Activated naive CD8-positive, alpha-beta T cell treated with anti-CD3 and anti-CD28 coated beads for 36 hours (primary cell): ENCODE results near the gene METRN. TPM values are rescaled to one million over a fixed set of nuclear protein-coding genes. Genes with fewer than 3 reads are reported as not detected.

Experiments
- DNase-seq: peaks from one replicate; pipeline ENCODE4 v3.0.0; 2021
- H3K27ac Mint-ChIP-seq: one replicate; pipeline ENCODE4 v1.8.0; 2022; ENCODE audit warnings: mild to moderate bottlenecking, moderate library complexity, mixed read lengths
- H3K27me3 Mint-ChIP-seq: one replicate; pipeline ENCODE4 v1.8.0; 2022; ENCODE audit warnings: mild to moderate bottlenecking, mixed read lengths
- H3K36me3 Mint-ChIP-seq: one replicate; pipeline ENCODE4 v1.8.0; 2021; ENCODE audit warnings: mild to moderate bottlenecking, mixed read lengths
- H3K4me1 Mint-ChIP-seq: one replicate; pipeline ENCODE4 v1.8.0; 2021; ENCODE audit warnings: mixed read lengths
- H3K4me3 Mint-ChIP-seq: one replicate; pipeline ENCODE4 v1.8.0; 2022; ENCODE audit warnings: mild to moderate bottlenecking, moderate library complexity, mixed read lengths
- H3K9me3 Mint-ChIP-seq: one replicate; pipeline ENCODE4 v1.8.0; 2022; ENCODE audit warnings: mixed read lengths
- total RNA-seq, 2 experiments: library from RNA; stranded (reverse); gene quantifications; one replicate each; pipeline ENCODE4 v1.2.3, GENCODE V29; 2021

The METRN gene
- total RNA-seq, 2 experiments from 2014 or later: 22.3 to 25.3 TPM

DNA sequence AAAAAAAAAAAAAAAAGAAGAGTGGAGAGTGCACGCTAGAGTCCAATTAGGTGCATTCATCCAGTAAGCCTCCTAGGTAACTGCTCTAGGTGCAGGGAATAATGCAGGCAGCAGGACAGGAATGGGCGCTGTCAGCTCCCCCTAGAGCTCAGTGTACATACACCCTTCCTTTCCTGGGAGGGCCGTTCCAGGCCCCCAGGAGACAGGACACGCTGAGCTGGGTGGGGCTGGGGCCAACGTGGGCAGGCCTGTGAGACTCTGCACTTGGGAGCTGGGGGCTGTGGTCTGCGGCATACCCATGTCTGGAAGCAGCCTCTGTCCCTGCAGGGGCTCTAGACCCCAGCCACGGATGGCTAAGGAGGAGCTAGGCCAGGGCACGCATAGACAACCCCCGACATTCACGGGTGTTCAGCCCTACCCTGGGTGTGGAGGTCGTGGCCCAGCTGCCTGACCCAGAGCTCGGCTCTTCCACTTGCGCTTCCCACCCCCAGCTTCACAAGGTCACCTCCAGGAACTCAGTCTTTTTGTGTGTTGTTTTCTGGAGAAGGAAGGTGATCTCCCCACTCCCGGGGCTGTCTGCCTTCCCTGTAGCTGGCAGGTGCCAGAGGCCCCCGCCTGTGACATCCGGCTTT lies 5.0 kb downstream of the METRN start:
- Mint-ChIP-seq H3K4me3 (peak overlapping the region; percentile 87), H3K9me3 (no peaks in the 10 kb centered on the region), H3K27me3 (no peaks in the 10 kb centered on the region), H3K4me1 (peaks cover 17% of the 10 kb centered on the region), H3K27ac (peak overlapping the region; percentile 84), H3K36me3 (no peaks in the 10 kb centered on the region)
- peak; percentile 42 for DNase-seq

DNA sequence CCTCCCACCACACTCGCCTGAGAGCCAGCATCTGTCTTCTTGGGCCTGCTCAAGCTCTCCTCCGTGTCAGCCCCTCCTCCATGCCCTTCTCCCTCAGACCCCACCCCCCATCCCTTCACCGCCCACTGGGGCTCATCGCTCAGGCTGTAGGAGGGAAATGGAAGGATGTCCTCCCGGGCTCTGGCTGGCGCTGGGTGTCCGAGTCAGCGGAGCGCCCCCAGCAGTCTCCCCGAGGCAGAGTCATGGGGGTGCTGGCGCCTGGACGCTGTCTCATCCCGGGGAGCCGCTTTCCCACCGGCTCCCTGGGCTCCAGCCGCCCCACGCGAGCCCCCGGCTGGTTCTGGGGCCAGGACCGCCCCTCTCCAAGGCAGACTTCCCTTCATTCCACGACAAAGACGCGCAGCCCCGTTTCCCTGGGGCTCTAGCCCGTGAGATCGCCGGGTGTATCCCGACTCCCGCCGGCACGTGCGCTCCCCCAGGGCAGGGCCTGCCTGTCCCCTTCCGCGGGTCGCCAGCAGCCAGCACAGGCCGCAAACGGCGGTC lies 5.6 kb downstream of the METRN start:
- Mint-ChIP-seq H3K4me3 (peak overlapping the region; percentile 87), H3K36me3 (no peaks in the 10 kb centered on the region), H3K4me1 (peaks cover 17% of the 10 kb centered on the region), H3K27me3 (no peaks in the 10 kb centered on the region), H3K9me3 (no peaks in the 10 kb centered on the region), H3K27ac (peak overlapping the region; percentile 84)
- peak; percentile 76 for DNase-seq

DNA sequence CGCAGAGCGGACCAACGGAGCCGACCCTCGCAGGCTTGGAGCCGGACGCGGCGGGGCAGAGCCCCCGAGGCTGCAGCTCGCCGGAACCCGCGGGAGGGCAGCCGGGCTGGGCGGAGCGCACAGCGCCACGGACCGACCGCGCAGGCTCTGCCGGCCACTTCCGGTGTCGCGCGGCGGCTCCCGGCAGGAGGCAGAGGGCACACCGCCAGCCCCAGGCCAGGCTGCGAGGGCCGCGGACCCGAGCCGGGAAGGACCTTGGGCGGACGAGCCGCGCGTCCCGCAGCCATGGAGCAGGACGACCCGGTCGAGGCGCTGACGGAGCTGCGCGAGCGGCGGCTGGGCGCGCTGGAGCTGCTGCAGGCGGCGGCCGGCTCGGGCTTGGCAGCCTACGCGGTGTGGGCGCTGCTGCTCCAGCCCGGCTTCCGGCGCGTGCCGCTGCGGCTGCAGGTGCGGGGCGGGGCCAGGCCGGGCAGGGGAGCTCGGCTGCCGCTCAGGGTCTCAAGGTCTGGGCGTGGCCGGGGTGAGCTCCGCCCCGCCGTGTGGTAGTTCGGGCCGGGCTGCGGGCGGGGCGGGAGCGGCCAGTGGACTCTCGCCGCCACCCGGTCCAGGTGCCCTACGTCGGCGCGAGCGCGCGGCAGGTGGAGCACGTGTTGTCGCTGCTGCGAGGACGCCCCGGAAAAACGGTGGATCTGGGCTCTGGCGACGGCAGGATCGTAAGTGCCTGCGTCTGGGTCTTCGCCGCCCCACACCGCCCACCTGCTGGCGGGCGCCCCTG lies 6.3 kb downstream of the METRN start, which contains the start of gene ANTKMT:
TSS of gene ANTKMT (plus strand) at position 157 of the 775 bp plus-strand sequence. CDS start at position 286, 129 bp downstream.
- Mint-ChIP-seq H3K36me3 (no peaks in the 10 kb centered on the region), H3K27me3 (no peaks in the 10 kb centered on the region), H3K9me3 (no peaks in the 10 kb centered on the region), H3K27ac (peak within 1 kb of the TSS; percentile 84), H3K4me1 (peaks cover 17% of the 10 kb centered on the region), H3K4me3 (peak within 1 kb of the TSS; percentile 87)
- DNase-seq: peak; percentile 92

DNA sequence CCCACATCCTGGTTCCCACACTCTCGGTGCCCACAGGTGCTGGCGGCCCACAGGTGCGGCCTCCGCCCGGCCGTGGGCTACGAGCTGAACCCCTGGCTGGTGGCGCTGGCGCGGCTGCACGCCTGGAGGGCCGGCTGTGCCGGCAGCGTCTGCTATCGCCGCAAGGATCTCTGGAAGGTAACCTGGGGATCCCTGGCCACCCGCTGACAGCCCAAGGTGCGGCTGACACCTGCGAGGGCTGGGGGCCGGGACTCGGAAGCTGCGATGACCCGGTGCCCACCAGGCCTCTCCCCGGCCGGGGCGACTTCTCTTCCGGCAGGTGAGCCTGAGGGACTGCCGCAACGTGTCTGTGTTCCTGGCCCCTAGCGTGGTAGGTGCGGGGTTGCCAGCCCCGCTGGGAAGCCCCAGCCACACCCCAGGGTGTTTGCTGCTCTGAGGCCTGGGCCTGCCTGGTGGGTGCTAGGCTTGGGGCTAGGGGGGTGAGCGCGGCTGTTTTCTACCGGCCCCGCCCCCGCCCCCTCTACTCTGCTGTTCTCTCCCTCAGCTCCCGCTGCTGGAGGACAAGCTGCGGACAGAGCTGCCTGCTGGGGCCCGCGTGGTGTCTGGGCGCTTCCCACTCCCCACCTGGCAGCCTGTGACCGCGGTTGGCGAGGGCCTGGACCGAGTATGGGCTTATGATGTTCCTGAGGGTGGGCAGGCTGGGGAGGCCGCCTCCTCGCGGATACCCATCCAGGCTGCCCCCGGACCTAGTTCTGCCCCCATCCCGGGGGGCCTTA lies 7.0 kb downstream of the METRN start:
- Mint-ChIP-seq H3K27me3 (no peaks in the 10 kb centered on the region), H3K9me3 (no peaks in the 10 kb centered on the region), H3K4me1 (peaks cover 20% of the 10 kb centered on the region), H3K36me3 (no peaks in the 10 kb centered on the region), H3K27ac (no peak overlapping the region), H3K4me3 (peak overlapping the region; percentile 60)
- DNase-seq: peak; percentile 48

DNA sequence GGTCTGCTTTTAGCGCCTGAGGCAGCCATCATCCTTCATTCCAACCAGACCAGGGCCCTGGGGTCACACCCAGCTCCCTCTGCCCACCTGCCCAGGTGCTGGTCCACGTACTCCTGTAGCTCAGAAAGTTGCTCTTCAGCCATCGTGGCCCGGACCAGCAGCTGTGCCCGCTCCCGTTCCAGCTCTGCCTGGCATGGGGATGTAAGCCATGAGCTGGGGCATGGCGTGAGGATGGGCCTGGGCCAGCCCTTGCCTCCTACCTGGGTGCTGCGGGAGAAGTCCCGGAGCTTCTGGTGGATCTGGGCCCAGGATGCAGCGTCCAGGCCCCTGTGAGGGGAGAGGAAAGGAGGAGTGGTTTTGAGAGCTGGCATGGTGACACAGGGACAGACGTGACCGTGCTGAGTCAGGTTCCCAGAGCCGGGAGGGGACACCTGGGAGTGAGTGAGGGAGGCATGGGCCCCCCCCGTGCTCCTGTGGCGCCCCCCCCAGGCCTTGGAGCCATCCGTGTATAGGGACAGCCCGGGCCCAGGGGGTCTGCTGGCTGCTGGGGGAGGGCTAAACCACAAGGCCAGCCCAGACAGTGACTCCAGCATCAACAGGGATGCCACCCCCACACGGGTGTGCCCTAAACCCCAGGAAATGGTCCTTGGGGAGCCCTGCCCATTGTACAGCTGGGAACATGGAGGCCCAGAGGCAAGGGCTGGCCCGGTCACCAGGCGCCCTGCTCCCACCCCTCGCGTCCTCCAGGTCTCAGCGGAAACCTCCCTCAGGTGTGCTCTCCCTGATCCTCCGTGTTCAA lies 8.1 kb downstream of the METRN start:
- Mint-ChIP-seq H3K27ac (no peak overlapping the region), H3K4me1 (peaks cover 20% of the 10 kb centered on the region), H3K27me3 (no peaks in the 10 kb centered on the region), H3K36me3 (no peaks in the 10 kb centered on the region), H3K9me3 (no peaks in the 10 kb centered on the region), H3K4me3 (peak overlapping the region; percentile 22)
- no peak for DNase-seq

DNA sequence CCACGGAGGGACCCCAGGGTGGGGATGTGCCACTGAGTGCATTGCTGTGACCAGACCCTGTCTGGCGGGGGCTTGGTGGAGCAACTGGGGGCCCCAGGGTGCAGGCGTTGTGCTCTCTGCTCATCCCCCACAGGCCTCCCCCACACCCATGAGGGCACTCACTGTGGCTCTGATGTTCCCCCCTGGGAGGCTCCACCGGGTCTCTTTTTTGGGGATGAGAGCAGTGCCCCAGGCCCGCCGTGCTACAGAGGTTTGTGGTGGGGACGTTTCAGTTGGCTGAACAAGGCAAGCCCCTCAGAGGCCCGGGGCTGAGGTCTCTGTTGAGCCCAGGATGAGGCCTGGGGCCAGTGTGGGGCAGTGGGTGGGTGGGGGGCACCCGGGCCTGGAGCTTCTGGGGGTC lies 8.8 kb downstream of the METRN start:
- Mint-ChIP-seq H3K4me3 (no peak overlapping the region), H3K4me1 (peaks cover 16% of the 10 kb centered on the region), H3K27me3 (no peaks in the 10 kb centered on the region)

DNA sequence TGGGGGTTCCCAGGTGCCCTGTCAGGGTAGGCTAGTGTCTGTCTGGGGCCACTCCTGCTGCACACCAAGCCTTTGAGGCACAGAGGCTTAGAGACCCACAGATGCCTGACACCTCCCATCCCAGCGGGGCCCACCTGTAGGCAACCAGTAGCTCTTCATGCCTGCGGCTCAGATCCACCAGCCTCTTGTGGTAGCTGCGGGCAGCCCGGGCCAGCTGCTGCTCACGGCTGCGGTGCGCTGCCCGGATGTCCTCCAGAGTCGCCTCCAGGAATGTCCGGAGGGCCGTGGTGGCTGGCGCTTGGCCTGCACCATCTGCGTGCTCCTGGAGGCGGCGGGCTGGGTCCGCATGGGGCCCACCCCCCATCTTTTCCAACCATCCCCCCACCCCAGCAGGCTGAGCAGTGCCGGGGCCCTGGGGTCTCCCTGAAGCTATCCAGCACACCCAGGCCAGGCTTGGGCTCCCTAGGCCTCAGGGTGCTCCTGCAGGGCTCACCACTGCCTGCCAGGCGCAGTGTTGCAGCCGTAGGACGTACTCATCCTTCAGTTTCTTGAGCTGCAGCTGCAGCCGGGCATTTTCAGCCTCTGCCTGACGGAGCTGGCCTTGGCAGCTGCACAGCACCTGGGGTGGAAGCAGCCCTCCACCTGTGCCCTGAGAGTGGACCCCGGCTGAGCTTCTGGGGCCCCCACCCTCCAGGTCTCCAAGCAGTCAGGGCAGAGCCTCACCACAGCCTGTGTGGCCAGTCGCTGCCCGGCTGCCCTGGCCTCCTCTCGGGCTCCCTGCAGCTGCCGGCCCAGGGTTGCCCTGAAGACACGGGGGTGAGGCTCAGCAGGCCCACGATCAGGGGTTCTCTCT lies 9.5 kb downstream of the METRN start:
- DNase-seq: no peak
- Mint-ChIP-seq H3K27me3 (no peaks in the 10 kb centered on the region), H3K36me3 (no peaks in the 10 kb centered on the region), H3K9me3 (no peaks in the 10 kb centered on the region), H3K4me1 (peaks cover 9% of the 10 kb centered on the region), H3K4me3 (no peak overlapping the region), H3K27ac (no peak overlapping the region)

More for the DNA sequence above, 8.8 kb downstream of the METRN start:
- Mint-ChIP-seq H3K27ac (no peak overlapping the region), H3K9me3 (no peaks in the 10 kb centered on the region), H3K36me3 (no peaks in the 10 kb centered on the region)
- no peak for DNase-seq

DNA sequence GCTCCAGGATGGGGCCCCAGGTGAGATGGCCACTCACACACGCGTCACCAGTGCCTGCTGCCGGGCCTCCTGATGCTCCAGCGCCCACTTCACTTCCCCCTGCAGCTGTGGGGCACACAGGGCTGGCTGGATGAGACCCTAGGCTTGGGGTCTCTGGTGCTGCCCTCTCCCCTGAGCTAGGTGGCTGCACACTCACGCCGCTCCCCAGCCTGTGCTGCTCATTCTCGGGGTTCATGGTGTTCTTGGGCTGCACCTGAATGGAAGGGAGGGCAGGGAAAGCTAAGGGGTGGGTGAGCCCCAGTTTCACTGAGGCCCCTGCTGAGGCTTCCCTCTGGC lies 10.1 kb downstream of the METRN start:
- H3K27me3 Mint-ChIP-seq: no peaks in the 10 kb centered on the region
- no peak for DNase-seq
- no peak overlapping the region for H3K27ac Mint-ChIP-seq
- H3K4me3 Mint-ChIP-seq: no peak overlapping the region
- H3K36me3 Mint-ChIP-seq: no peaks in the 10 kb centered on the region
- H3K9me3 Mint-ChIP-seq: no peaks in the 10 kb centered on the region
- peaks cover 8% of the 10 kb centered on the region for H3K4me1 Mint-ChIP-seq

DNA sequence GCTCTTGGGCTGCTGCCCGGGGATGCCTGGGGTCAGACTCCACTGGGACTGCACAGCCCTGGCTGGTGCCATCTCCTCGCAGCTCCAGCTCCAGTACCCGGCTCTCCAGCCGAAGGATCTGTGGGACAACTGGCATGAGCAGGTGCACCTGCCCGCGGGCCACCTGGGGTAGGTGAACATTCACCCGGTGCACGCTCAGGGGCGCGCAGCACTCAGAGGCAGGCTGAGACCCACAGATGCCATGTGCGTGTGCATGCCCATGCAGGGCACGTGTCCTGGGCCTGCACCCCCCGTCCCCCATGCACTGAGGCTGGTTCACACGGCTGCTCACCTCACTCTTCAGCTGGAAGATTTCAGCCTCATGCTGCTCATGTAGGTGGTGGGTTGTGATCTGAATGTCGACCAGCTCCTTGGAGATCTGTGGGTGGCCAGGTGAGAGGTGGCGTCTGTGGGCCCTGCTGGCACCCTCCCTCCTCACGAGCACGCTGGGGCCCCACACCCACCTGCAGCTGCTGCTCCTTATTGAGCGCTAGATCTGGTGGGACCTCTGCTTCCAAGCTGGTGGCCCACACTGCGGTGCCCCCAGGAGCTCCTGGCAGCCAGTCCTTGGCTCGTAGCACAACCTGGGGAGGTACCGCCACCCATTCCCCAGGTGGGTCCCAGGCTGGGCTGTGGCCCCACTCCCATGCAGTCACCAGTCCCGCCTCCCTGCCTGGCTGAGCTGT lies 10.7 kb downstream of the METRN start:
- Mint-ChIP-seq H3K27me3 (no peaks in the 10 kb centered on the region), H3K4me3 (no peak overlapping the region), H3K27ac (no peak overlapping the region), H3K4me1 (peaks cover 4% of the 10 kb centered on the region), H3K9me3 (no peaks in the 10 kb centered on the region), H3K36me3 (no peaks in the 10 kb centered on the region)
- DNase-seq: no peak

DNA sequence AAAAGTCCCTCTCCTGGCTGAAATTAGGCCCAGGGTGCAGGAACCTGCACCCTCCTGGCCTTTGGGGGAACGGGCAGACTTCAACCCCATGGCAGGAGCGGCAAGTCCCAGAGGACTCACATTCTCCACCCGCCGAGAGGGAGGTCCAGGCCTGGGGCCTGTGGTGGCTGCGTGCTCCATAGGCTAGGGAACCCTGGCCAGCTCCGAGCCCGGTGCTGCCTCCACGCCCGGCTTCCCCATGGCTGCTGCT lies 11.2 kb downstream of the METRN start:
- no peak for DNase-seq
- no peaks in the 10 kb centered on the region for H3K27me3 Mint-ChIP-seq
- peaks cover 3% of the 10 kb centered on the region for H3K4me1 Mint-ChIP-seq
- H3K9me3 Mint-ChIP-seq: no peaks in the 10 kb centered on the region
- H3K36me3 Mint-ChIP-seq: no peaks in the 10 kb centered on the region
- no peak overlapping the region for H3K4me3 Mint-ChIP-seq
- H3K27ac Mint-ChIP-seq: no peak overlapping the region

DNA sequence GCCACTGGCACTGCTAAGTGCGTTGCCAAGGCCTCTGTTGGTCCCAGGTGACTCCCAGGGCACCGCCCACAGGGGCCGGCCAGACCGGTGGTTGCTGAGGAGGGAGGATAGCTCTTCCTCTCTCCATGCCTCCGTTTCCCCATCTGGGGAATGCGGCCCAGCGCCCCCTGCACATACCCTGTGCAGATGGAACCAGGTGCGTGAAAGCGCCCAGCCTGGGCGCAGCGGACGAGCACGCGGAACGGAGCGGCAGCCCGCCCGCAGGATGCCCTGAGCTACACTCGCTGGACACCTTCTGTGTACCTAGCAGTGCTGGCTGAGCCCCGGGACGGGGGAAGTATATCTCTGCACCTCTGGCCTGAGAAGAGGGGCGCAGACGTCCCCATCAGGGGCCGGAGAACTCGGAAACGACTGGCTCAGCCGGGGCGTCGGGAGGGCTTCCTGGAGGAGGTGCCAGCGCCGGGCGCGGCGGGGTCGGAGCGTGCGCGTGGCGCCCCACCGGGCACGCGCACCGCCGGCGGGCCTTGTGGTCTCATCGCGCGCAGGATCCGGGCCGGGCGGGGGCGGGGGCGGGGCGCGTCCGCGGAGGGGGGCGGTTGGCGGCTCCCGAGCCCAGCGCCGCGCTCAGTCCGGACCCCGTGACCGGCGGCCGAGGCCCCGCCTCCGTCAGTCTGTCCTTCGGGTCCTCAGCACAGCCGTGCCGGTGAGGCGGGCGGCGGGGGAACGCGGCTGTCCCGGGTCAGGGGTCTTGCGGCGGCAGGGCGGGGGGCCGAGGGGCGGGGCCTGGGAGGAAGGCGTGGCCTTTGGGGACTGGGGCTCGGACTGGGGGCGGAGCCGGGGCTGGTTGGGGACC lies 11.7 kb downstream of the METRN start, which contains the start of the genes CCDC78 and HAGHL:
TSS of gene CCDC78 (minus strand) at position 6 of the 853 bp plus-strand sequence. CDS start 76 bp downstream, outside the sequence.
TSS of gene HAGHL (plus strand) at position 669 of the 853 bp plus-strand sequence. CDS start 404 bp downstream, outside the sequence.
- Mint-ChIP-seq H3K27me3 (no peaks in the 10 kb centered on the region), H3K4me1 (peaks cover 3% of the 10 kb centered on the region), H3K36me3 (no peaks in the 10 kb centered on the region), H3K4me3 (peak within 1 kb of the TSS; percentile 64), H3K27ac (peak within 1 kb of the TSS; percentile 58), H3K9me3 (no peaks in the 10 kb centered on the region)
- peak; percentile 67 for DNase-seq

DNA sequence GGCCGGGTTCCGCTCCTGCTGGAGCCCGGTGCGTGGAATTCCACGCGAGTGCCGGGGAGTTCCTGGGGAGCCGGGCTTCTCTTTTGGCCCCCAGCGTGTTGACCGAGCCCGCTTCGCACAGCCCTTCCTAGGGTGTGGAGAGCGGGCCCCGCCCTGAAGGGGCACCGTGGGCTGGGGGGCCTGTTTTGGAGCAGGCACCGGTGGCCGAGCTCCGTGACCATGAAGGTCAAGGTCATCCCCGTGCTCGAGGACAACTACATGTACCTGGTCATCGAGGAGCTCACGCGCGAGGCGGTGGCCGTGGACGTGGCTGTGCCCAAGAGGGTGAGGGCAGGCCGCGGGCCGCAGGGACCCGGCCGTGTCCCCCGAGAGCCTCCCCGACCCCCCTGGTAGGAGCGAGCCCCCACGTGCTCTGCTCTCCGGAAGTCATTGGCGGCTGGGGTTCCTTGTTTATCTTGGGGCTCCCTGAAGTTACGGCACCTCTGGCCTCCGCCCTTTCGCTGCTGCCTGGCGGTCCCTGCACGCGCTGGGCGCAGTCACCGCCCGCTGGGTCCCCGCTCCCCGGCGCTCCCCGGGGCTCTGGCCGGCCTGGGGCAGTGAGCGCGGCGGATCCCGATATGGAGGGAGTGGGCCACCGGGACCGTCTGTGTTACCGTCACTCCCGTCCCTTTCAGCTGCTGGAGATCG lies 12.5 kb downstream of the METRN start:
- Mint-ChIP-seq H3K36me3 (no peaks in the 10 kb centered on the region), H3K27me3 (no peaks in the 10 kb centered on the region), H3K4me1 (peaks cover 3% of the 10 kb centered on the region), H3K4me3 (peak overlapping the region; percentile 60), H3K27ac (no peak overlapping the region), H3K9me3 (no peaks in the 10 kb centered on the region)
- peak; percentile 54 for DNase-seq
